Neural crest cell (in vitro differentiated cells): Measurements from ENCODE around the gene PCDHGC5. TPM values are rescaled to one million over a fixed set of nuclear protein-coding genes. Genes with fewer than 3 reads are reported as not detected.

Experiments used
- DNase-seq: peaks from one replicate; pipeline ENCODE4 v3.0.0; 2021; ENCODE audit warnings: low read depth, mixed read lengths, low spot score
- H3K27ac Mint-ChIP-seq: one replicate; pipeline ENCODE4 v1.8.0; 2021; ENCODE audit warnings: mild to moderate bottlenecking, mixed read lengths; ENCODE audit not compliant: unreplicated experiment
- H3K27me3 Mint-ChIP-seq: 2 replicates; pipeline ENCODE4 v1.8.0; 2021; ENCODE audit warnings: low read depth, mild to moderate bottlenecking, mixed read lengths
- H3K36me3 Mint-ChIP-seq: 2 replicates; pipeline ENCODE4 v1.8.0; 2021; ENCODE audit warnings: low read depth, mild to moderate bottlenecking, mixed read lengths
- H3K4me1 Mint-ChIP-seq: 2 replicates; pipeline ENCODE4 v1.8.0; 2021; ENCODE audit warnings: mixed read lengths
- H3K4me3 Mint-ChIP-seq: one replicate; pipeline ENCODE4 v1.8.0; 2021; ENCODE audit warnings: mild to moderate bottlenecking, mixed read lengths
- H3K9me3 Mint-ChIP-seq: 2 replicates; pipeline ENCODE4 v1.8.0; 2021; ENCODE audit warnings: mixed read lengths
- total RNA-seq: library from RNA; stranded (reverse); gene quantifications from 2 replicates; pipeline ENCODE4 v1.2.1, GENCODE V29; 2021
- TF ChIP-seq, protein P1 (sequence below): fragments of 200-600 bp; sonication (generic); conservative IDR thresholded peaks from 2 replicates; pipeline ENCODE4 v1.5.0; 2021; ENCODE audit warnings: antibody characterized with exemption, mild to moderate bottlenecking

Gene PCDHGC5
- total RNA-seq, 1 donor from 2014 or later, result 2.2 TPM

DNA sequence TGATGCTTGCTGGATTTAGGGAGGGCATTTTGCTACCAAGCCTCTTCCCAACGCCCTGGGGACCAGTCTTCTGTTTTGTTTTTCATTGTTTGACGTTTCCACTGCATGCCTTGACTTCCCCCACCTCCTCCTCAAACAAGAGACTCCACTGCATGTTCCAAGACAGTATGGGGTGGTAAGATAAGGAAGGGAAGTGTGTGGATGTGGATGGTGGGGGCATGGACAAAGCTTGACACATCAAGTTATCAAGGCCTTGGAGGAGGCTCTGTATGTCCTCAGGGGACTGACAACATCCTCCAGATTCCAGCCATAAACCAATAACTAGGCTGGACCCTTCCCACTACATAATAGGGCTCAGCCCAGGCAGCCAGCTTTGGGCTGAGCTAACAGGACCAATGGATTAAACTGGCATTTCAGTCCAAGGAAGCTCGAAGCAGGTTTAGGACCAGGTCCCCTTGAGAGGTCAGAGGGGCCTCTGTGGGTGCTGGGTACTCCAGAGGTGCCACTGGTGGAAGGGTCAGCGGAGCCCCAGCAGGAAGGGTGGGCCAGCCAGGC, 23.0 kb downstream of the PCDHGC5 start:
- DNase-seq, result no peak
- Mint-ChIP-seq H3K4me3 (peak overlapping the region; percentile 66), H3K36me3 (peaks cover 24% of the 10 kb centered on the region), H3K27ac (no peak overlapping the region), H3K9me3 (no peaks in the 10 kb centered on the region), H3K4me1 (peaks cover 89% of the 10 kb centered on the region), H3K27me3 (no peaks in the 10 kb centered on the region)
- TF ChIP-seq, protein P1, sequence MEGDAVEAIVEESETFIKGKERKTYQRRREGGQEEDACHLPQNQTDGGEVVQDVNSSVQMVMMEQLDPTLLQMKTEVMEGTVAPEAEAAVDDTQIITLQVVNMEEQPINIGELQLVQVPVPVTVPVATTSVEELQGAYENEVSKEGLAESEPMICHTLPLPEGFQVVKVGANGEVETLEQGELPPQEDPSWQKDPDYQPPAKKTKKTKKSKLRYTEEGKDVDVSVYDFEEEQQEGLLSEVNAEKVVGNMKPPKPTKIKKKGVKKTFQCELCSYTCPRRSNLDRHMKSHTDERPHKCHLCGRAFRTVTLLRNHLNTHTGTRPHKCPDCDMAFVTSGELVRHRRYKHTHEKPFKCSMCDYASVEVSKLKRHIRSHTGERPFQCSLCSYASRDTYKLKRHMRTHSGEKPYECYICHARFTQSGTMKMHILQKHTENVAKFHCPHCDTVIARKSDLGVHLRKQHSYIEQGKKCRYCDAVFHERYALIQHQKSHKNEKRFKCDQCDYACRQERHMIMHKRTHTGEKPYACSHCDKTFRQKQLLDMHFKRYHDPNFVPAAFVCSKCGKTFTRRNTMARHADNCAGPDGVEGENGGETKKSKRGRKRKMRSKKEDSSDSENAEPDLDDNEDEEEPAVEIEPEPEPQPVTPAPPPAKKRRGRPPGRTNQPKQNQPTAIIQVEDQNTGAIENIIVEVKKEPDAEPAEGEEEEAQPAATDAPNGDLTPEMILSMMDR, result no peak

DNA sequence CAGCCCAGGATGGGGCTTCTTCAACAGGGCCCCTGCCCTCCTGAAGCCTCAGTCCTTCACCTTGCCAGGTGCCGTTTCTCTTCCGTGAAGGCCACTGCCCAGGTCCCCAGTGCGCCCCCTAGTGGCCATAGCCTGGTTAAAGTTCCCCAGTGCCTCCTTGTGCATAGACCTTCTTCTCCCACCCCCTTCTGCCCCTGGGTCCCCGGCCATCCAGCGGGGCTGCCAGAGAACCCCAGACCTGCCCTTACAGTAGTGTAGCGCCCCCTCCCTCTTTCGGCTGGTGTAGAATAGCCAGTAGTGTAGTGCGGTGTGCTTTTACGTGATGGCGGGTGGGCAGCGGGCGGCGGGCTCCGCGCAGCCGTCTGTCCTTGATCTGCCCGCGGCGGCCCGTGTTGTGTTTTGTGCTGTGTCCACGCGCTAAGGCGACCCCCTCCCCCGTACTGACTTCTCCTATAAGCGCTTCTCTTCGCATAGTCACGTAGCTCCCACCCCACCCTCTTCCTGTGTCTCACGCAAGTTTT, 23.6 kb downstream of the PCDHGC5 start:
- peak; percentile 71 for DNase-seq
- Mint-ChIP-seq H3K27me3 (no peaks in the 10 kb centered on the region), H3K4me1 (peaks cover 88% of the 10 kb centered on the region), H3K27ac (peak overlapping the region; percentile 91), H3K36me3 (peaks cover 27% of the 10 kb centered on the region), H3K4me3 (peak overlapping the region; percentile 87), H3K9me3 (no peaks in the 10 kb centered on the region)
- TF ChIP-seq, protein P1, result peak; percentile 95

DNA sequence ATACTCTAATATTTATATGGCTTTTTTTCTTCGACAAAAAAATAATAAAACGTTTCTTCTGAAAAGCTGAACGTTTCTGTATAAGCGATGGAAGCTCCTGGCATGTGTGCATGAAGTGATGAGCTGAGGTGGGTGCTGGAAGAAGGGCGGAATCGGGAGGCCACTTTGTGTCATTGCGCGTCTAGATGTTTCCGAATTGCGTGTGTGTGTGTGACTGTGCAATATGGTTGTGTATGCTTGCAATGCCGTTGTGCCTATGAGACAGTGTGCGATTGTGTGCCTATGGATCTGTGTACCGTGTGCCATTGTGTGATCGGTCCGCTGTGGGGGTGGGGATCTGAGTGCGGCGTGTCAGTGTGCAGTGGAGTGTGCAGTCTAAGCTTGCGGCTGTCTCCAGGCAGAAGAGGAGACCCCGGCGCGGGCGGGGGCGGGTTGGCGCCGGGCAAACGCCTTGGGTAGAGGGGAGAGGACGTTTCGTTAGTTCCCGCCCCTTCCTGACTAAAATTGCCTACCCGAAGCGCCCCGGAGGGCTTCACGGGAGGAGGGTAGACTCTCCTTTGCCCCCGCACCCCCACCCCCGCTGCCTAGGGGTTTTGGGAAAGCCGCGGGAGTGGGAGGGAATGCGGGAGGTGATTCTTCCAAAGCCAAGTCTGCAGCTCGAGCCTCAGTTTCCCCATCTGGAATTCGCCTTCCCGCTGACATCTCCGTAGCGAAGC, 24.2 kb downstream of the PCDHGC5 start:
- Mint-ChIP-seq H3K9me3 (no peaks in the 10 kb centered on the region), H3K36me3 (peaks cover 31% of the 10 kb centered on the region)
- TF ChIP-seq, protein P1, result no peak

DNA sequence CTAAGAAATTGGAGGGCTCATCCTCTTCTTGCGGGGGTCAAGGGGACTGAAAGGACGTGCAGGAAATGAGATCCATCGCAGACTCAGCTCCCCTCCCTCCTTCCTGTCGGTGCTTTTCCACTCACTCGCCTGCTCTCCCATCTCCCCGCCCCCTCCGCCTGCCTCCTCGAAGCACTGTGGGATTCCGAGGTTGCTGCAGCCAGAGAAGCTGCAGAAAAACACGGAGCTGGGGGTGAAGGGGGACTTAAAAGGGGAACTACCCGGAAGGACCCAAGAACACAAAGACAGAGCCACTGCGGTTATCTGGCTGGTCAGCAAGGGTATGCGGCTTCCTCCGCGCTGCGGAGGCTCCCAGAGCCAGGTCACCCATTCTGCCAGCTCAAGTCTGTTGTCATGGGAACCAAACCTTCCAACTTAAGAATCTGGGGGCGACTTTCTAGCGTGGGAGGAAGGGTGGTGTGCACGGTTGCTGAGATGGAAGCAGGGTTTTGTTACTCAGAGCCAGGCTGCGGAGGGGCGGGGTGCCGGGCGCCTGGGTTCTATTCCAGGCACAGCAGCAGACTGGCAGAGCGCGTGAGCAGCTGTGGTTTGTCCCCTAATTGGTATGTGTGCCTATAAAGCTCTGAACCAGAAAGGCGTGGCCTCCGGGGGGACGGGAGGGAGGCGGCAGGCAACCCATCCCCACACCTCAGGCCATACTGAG, 24.9 kb downstream of the PCDHGC5 start:
- H3K27ac Mint-ChIP-seq, result peak overlapping the region; percentile 91
- H3K36me3 Mint-ChIP-seq, result peaks cover 32% of the 10 kb centered on the region
- H3K4me1 Mint-ChIP-seq, result peaks cover 87% of the 10 kb centered on the region
- H3K27me3 Mint-ChIP-seq, result no peaks in the 10 kb centered on the region
- H3K4me3 Mint-ChIP-seq, result peak overlapping the region; percentile 87
- TF ChIP-seq, protein P1, result no peak
- peak; percentile 70 for DNase-seq
- H3K9me3 Mint-ChIP-seq, result no peaks in the 10 kb centered on the region

More for the DNA sequence above, 24.2 kb downstream of the PCDHGC5 start:
- Mint-ChIP-seq H3K4me3 (peak overlapping the region; percentile 87), H3K27ac (peak overlapping the region; percentile 91), H3K4me1 (peaks cover 88% of the 10 kb centered on the region), H3K27me3 (no peaks in the 10 kb centered on the region)
- peak; percentile 60 for DNase-seq

DNA sequence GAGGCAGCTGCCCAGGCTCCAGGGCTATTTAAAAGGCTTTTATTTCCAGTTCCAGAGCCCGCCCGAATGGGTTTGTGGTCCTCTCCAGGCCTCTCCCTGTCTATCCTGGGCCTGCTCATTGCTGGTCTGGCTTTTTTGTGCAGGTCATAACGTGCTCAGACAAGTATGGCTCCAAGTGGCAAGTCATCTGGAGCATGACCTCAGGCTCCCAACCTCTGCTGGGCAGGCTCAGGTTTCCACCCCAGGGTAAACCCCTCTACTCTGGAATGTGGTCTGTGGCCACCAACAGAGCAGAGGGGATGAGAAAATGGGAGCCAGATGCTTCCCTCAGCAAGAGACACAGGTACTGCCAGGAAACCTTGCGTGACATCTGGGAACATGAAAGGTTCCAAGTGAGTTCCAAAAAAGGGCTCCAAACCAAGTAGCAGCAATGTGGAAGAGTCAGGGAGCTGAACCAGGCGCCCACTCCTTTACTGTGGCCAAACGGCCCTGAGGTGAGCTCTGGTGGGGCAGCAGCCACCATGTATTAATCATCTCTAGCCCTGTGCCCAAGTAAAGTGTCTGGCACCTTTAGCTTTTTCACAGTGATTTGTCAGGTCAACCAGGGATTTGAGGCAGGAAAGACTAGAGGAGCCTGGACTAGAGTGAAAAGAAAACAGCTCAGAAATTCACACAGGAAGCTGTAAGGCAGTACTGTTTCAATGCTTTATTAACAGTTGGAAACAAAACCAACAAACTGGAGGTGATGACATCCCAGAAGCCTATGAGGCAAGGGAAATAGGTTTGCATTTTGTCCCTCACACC, 25.7 kb downstream of the PCDHGC5 start:
- peaks cover 87% of the 10 kb centered on the region for H3K4me1 Mint-ChIP-seq
- H3K36me3 Mint-ChIP-seq, result peaks cover 39% of the 10 kb centered on the region
- H3K27me3 Mint-ChIP-seq, result no peaks in the 10 kb centered on the region
- peak overlapping the region; percentile 90 for H3K27ac Mint-ChIP-seq
- H3K4me3 Mint-ChIP-seq, result peak overlapping the region; percentile 87
- TF ChIP-seq, protein P1, result no peak
- H3K9me3 Mint-ChIP-seq, result no peaks in the 10 kb centered on the region
- DNase-seq, result no peak
